MCF 10A (cell line): ENCODE data around the gene ANKS4B. TPM values are rescaled to one million over a fixed set of nuclear protein-coding genes. Genes with fewer than 3 reads are reported as not detected.

ENCODE experiments used
- BruUV-seq: library from RNA; stranded (reverse); fragments of 400-500 nt; replicated peaks from 2 replicates; lab custom pipeline; 2021; lab: Mats Ljungman, UMichigan
- CTCF ChIA-PET: fragments of 300-600 bp; sonication (Branson Sonifier 250); formaldehyde crosslinking; extraction: SDS; loops from one replicate; lab custom pipeline; 2021; ENCODE audit warnings: antibody characterized with exemption, inconsistent platforms; lab: Yijun Ruan, JAX
- POLR2A ChIA-PET: fragments of 300-600, 350-650 bp; sonication (Branson Sonifier 250); formaldehyde crosslinking; extraction: SDS; loops from one replicate; lab custom pipeline; 2020; ENCODE audit warnings: antibody characterized with exemption, inconsistent platforms; lab: Yijun Ruan, JAX
- DNase-seq: peaks from one replicate; pipeline ENCODE4 v3.0.0-alpha.2; 2018; ENCODE audit not compliant: unreplicated experiment
- H3K27ac Mint-ChIP-seq: one replicate; pipeline ENCODE4 v1.8.0; 2022; ENCODE audit warnings: mild to moderate bottlenecking, low read depth, mixed read lengths; ENCODE audit not compliant: unreplicated experiment
- H3K27me3 Mint-ChIP-seq: one replicate; pipeline ENCODE4 v1.8.0; 2022; ENCODE audit warnings: mixed read lengths; ENCODE audit not compliant: insufficient read depth, unreplicated experiment
- H3K36me3 Mint-ChIP-seq: one replicate; pipeline ENCODE4 v1.8.0; 2022; ENCODE audit warnings: mild to moderate bottlenecking, moderate library complexity, mixed read lengths; ENCODE audit not compliant: insufficient read depth, unreplicated experiment
- H3K4me1 Mint-ChIP-seq: one replicate; pipeline ENCODE4 v1.8.0; 2022; ENCODE audit warnings: mixed read lengths; ENCODE audit not compliant: insufficient read depth, unreplicated experiment
- H3K4me3 Mint-ChIP-seq: one replicate; pipeline ENCODE4 v1.8.0; 2022; ENCODE audit warnings: mild to moderate bottlenecking, moderate library complexity, mixed read lengths; ENCODE audit not compliant: unreplicated experiment
- H3K9me3 Mint-ChIP-seq: one replicate; pipeline ENCODE4 v1.8.0; 2022; ENCODE audit warnings: mixed read lengths; ENCODE audit not compliant: unreplicated experiment
- intact Hi-C: fragments of 100-400 bp; cut with micrococcal nuclease; formaldehyde crosslinking; loops from 2 replicates; pipeline ENCODE4 v1.14.1; 2022
- total RNA-seq: library from RNA; stranded (reverse); gene quantifications from 2 replicates; pipeline ENCODE4 v1.2.3, GENCODE V29; 2022
- TF ChIP-seq, protein P1 (sequence below): fragments of 200-600 bp; IDR thresholded peaks from one replicate; pipeline ENCODE4 v1.8.0; 2022; ENCODE audit warnings: antibody characterized with exemption, mild to moderate bottlenecking; ENCODE audit not compliant: unreplicated experiment

ANKS4B gene
- total RNA-seq, 1 experiment from 2014 or later = not detected

DNA sequence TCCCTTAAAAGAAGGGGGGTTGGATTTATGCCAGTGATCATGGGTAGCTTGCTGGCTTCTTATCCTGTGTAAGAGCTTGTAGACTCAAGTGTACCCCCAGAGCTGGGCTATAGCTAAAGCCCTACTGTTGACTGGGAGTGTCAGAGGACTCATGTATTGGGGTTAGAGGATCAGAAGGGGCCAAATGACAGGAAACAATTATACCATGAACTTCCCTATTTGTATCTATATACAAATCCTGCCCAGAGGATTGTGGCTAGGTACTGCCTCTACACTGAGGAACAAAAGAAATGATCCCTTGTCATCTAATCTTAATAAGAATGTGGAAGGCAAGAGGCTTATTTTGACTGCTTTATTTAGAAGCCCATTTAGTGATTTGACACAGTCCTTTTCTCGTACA lies 36.4 kb upstream of the ANKS4B start:
- TF ChIP-seq, protein P1, sequence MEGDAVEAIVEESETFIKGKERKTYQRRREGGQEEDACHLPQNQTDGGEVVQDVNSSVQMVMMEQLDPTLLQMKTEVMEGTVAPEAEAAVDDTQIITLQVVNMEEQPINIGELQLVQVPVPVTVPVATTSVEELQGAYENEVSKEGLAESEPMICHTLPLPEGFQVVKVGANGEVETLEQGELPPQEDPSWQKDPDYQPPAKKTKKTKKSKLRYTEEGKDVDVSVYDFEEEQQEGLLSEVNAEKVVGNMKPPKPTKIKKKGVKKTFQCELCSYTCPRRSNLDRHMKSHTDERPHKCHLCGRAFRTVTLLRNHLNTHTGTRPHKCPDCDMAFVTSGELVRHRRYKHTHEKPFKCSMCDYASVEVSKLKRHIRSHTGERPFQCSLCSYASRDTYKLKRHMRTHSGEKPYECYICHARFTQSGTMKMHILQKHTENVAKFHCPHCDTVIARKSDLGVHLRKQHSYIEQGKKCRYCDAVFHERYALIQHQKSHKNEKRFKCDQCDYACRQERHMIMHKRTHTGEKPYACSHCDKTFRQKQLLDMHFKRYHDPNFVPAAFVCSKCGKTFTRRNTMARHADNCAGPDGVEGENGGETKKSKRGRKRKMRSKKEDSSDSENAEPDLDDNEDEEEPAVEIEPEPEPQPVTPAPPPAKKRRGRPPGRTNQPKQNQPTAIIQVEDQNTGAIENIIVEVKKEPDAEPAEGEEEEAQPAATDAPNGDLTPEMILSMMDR = no peak
- POLR2A ChIA-PET = no interaction called here
- no peak overlapping the region for H3K27ac Mint-ChIP-seq
- no peaks in the 10 kb centered on the region for H3K36me3 Mint-ChIP-seq
- peaks cover 39% of the 10 kb centered on the region for H3K27me3 Mint-ChIP-seq
- H3K4me1 Mint-ChIP-seq = no peaks in the 10 kb centered on the region
- CTCF ChIA-PET = interaction anchor here (1.3 to 2.4 kb wide), 2 partner anchors 9 to 104 kb away, joined by 4 to 8 read pairs; no protein-coding TSS in a partner anchor
- no peak overlapping the region for H3K4me3 Mint-ChIP-seq
- BruUV-seq = no TSS peak
- no peak for DNase-seq
- intact Hi-C loops = no loop called here
- H3K9me3 Mint-ChIP-seq = no peaks in the 10 kb centered on the region

DNA sequence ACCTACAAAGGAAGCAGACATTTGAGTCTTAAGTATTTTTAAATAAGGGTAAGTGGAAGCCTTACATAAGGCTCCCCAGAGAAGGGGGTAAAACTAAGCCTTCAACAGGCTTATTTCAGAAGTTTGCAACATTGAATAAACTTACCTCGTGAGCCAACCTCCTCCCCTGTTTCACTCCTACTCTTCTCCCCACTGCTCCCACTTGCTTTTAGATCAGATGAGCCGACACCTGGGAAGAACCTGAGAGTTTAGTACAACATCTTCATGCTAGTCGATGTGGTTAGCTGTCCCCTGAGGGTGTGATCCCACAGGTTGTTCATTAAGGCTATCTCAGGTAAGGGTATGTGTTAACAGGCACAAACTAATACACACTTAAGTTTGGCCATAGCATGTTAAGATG lies 35.9 kb upstream of the ANKS4B start:
- TF ChIP-seq, protein P1 = no peak
- BruUV-seq = no TSS peak
- DNase-seq = no peak
- no peaks in the 10 kb centered on the region for H3K36me3 Mint-ChIP-seq
- ChIA-PET POLR2A (no interaction called here), CTCF (interaction anchor here (2.4 kb wide), 1 partner anchor 9 kb away, joined by 8 read pairs; no protein-coding TSS in a partner anchor)
- H3K4me3 Mint-ChIP-seq = no peak overlapping the region
- intact Hi-C loops = no loop called here
- H3K9me3 Mint-ChIP-seq = no peaks in the 10 kb centered on the region
- H3K27me3 Mint-ChIP-seq = peaks cover 44% of the 10 kb centered on the region
- no peak overlapping the region for H3K27ac Mint-ChIP-seq
- H3K4me1 Mint-ChIP-seq = no peaks in the 10 kb centered on the region

DNA sequence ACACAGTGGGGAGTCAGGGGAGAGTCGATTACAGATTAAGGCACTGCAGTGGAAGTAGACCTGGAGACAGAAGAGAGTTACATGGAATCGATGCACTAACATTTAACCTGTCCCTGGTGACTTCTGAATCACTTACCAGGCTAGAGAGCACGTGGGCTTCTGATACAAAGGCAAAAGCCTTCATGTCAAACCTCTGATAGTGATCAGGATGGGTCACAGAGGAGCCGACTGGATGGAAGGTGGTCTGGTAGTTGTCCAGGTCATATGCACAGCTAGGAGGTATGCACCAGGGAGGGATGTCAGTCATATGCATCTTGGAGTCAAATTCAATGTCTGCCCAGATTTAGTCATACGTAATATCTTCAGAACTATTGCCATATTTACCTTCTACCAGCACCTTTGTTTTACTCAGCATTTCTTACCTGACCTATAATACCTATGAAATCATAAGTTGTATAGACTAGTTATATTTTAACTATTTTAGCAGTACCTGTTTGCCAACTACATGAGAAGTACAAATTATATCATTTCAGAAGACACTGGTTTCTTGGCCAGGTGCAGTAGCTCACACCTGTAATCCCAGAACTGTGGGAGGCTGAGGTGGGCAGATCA lies 33.8 kb upstream of the ANKS4B start:
- no peak for DNase-seq
- H3K36me3 Mint-ChIP-seq = no peaks in the 10 kb centered on the region
- TF ChIP-seq, protein P1 = no peak
- intact Hi-C loops = no loop called here
- no peak overlapping the region for H3K4me3 Mint-ChIP-seq
- POLR2A ChIA-PET = interaction anchor here (0.6 kb wide), 1 partner anchor 427 kb away, joined by 3 read pairs; no protein-coding TSS in a partner anchor
- no peaks in the 10 kb centered on the region for H3K4me1 Mint-ChIP-seq
- peaks cover 38% of the 10 kb centered on the region for H3K27me3 Mint-ChIP-seq
- CTCF ChIA-PET = interaction anchor here (0.5 to 3.0 kb wide), 5 partner anchors 9 to 118 kb away, joined by 3 to 20 read pairs (median 6); no protein-coding TSS in a partner anchor
- no peak overlapping the region for H3K27ac Mint-ChIP-seq
- H3K9me3 Mint-ChIP-seq = no peaks in the 10 kb centered on the region
- no TSS peak for BruUV-seq

DNA sequence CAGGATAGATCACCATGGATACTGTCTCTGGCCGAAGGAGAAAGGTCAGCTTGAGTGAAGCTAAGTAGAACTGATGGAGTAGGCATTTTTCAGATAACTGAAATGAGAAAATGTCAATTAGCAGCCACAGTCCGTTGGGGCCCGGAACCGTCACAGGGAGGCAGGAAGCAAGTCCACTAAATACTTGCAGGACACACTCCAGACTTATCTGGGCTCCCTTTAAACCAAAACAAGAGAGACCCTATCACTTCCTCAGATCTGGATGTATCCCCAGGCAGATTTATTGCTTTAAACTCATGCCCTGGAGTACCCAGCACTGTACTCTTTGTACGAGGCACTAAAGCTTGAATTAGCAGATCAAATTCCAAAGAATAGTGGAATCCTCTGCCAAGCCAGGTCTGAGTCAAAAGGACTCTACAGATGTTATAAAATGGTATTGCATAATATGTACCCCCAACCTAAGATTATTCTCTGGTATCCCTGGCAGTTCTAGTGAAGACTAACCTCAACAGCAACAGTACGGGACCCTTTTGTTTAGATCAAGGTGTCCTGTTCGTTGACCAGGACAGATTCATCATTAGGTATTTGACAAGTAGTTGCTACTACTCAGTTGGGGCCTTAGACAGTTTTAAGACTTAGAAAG lies 30.2 kb upstream of the ANKS4B start:
- Mint-ChIP-seq H3K4me1 (no peaks in the 10 kb centered on the region), H3K27me3 (peaks cover 32% of the 10 kb centered on the region), H3K9me3 (no peaks in the 10 kb centered on the region), H3K36me3 (no peaks in the 10 kb centered on the region), H3K27ac (no peak overlapping the region), H3K4me3 (no peak overlapping the region)
- intact Hi-C loops = no loop called here
- no peak for DNase-seq
- ChIA-PET POLR2A (interaction anchor here (0.6 kb wide), 1 partner anchor 16 kb away, joined by 3 read pairs; no protein-coding TSS in a partner anchor), CTCF (interaction anchor here (0.6 to 1.1 kb wide), 3 partner anchors 15 to 101 kb away, joined by 3 to 5 read pairs (median 4); no protein-coding TSS in a partner anchor)
- no TSS peak for BruUV-seq
- TF ChIP-seq, protein P1 = no peak
